GM12873 (cell line): Measurements from ENCODE around the gene COX6A2.

Experiments used
- CTCF ChIP-seq: IDR thresholded peaks from 2 replicates; pipeline ENCODE4 v1.5.1; 2012; ENCODE audit warnings: low read depth, mild to moderate bottlenecking, moderate library complexity, low read length, control low read depth; ENCODE audit not compliant: insufficient read depth; ENCODE audit errors: missing control alignments

Gene COX6A2

DNA sequence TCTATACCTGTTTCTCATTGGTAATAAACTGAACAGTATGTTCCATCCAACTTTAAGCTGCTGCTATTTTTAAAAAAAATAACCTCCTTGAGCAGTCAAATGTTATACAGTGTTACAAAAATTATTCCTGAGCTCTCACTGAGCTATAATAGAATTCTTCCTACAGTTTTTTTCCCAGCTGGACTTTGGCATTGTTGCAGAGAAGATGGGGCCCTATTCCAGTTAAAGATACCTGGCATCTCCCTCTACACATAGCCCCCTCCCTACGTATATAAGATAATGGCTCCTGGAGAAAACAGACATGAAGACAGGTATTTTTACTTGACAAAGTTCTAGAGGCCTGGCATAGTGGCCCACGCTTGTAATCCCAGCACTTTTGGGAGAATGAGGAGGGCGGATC is 1.6 kb upstream of the COX6A2 start:
- no peak for TF ChIP-seq CTCF

- TF ChIP-seq CTCF, result no peak
Measured at GRCh38 chr16:31429314-31429713, 1.2 kb upstream of the COX6A2 start.

GRCh38 chr16:31428638-31429247 is 583 bp upstream of the COX6A2 start:
- no peak for TF ChIP-seq CTCF

DNA sequence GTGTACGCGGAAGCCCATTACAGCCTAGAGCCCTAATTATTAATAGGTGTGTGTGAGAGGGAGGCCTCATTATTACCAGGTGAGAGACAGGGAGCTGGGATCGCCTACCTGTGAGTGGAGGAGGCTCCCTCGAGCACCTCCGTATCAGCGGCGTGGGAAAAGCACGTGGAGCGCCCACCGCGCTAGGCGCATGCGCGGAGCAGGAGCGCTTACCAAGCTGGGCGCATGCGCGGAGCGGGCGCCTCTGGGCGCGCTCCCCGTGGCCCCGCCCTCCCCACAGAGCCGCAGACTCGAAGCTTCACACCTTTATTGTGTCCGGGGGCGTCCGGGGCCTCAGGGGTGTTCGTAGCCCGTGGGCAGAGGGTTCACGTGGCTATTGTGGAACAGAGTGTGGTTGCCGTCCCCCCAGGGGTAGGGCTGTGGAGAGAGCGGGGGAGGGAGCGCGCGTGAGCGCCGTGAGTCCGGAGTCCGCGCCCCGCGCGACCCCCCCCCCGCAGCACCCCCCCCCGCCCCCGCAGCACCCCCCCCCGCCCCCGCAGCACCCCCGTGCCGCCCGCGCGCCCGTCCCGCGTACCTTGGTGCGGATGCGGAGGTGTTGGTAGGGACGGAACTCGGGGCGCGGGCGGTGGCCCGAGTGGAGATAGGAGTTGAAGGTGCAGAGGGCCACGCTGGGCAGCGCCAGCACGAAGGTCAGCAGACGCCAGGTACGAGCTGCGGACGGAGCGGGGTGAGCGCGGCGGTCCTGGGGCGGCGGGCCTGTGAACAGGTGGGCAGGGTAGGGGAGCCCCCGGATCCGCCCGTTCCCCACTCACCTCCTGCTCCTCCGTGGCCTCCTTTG is 500 bp downstream of the COX6A2 start:
- no peak for TF ChIP-seq CTCF

- no peak for TF ChIP-seq CTCF
Measured at GRCh38 chr16:31423801-31424200, 4.4 kb downstream of the COX6A2 start.

DNA sequence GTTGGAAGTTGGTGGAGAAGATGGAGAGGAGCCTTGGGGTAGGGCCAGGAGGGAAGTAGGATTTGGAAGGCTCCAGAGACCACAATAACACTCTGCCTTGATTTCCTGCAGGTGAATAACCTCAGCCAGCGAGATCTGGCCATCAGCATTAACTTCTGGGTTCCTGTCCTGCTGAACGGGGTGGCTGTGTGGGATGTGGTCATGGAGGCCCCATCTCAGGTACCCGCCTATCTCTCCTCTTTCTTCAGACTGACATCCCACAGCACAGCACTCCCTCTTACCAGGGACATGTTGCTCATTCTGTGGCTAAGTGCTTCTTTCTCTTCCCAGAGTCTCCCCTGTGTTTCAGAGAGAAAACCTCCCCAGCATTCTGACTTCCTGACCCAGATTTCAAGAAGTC is 4.9 kb downstream of the COX6A2 start:
- no peak for TF ChIP-seq CTCF

DNA sequence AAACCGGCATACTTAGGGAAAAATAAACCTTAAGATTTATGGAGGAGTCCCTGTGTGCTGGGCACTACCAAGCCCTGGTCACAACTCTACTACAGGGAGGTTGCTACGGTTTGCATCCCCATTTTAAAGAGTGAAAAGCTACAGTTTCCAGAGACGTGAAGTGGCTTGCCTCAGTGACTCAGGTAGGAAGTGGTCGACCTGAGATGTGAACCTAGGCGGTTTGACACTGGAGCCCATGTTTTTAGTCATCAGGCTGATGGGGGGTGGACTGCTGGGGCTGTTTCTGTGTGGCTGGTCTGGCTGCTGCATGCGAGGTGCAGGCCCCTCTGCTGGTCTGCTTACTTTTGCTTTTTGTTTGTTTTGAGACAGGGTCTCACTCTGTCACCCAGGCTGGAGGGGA is 6.6 kb downstream of the COX6A2 start:
- TF ChIP-seq CTCF, result no peak
